HG03457 (cell line): ENCODE results near the gene MYH9.
"Not testable (repeated sequence)": the region's sequence is repeated elsewhere in the genome, so short reads cannot be mapped to it uniquely, and the experiment has no call there.

Experiments used
- ATAC-seq: cut with Tn5 transposase; IDR thresholded peaks from one replicate; pipeline ENCODE4 v1.9.1; 2021; ENCODE audit warnings: moderate number of reproducible peaks; ENCODE audit not compliant: unreplicated experiment

The MYH9 gene

DNA sequence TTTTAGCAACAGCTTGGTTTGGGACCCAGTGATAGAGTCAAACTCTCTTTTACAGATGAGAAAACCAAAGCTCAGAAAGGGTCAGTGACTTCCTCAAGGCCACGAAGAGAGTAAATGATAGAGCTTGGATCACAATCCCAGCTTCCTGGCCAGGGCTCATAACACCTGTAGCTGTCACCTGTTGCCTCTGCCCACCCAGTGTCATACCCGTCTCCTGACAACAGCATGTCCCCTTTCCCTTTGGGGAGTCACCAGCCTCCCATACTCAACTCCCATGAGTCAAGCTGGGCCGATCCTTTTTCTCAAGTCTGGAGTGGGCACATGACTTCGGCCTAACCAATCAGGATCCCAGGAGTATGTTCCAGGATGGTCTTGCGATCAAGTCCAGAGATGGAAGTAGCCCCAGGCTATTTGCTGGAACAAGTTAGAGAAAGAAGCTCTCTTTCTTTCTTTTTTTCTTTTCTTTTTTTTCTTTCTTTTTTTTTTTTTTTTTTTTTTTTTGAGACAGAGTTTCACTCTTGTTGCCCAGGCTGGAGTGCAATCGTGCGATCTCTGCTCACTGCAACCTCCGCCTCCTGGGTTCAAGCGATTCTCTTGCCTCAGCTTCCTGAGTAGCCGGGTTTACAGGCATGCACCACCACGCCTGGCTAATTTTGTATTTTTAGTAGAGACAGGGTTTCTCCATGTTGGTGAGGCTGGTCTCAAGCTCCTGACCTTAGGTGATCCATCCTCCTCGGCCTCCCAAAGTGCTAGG, 27.8 kb upstream of the MYH9 start:
- no peak for ATAC-seq

DNA sequence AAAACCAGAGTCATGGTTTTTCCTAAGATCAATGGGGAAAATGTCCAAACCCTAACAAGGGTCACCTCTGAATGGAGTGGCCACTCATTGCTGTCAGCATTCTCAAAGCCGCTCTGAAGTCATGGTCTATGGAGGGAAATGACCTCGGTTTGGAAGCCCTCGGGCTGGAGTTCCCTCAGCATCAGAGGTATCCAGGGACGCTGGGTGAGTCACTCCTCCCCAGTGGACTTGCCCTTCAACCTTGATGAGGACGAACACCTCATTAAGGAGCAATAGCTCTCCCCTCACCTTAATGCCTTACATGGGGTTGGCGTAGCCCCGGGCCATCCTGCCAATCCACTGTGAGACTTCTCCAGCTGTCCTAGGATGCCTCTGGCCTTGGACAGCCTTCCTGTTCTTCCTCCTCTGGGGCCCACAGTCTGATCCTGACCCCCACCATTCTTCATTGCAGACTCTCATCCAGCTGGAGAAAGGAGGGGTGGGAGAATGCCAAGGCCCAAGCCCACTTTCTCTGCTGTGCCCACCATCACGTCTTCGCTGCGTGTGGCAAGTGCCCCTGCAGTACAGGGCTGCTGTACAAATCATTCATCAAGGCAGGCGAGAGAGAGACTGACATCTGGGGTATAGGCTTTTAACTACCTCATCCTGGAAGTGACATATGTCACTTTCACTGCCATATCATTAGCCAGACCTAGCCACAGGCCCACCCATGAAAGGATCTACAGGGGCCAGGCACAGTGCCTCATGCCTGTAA, 25.4 kb upstream of the MYH9 start:
- ATAC-seq = no peak

- ATAC-seq = no peak
Observed at GRCh38 chr22:36411589-36412258, 24.0 kb upstream of the MYH9 start.

DNA sequence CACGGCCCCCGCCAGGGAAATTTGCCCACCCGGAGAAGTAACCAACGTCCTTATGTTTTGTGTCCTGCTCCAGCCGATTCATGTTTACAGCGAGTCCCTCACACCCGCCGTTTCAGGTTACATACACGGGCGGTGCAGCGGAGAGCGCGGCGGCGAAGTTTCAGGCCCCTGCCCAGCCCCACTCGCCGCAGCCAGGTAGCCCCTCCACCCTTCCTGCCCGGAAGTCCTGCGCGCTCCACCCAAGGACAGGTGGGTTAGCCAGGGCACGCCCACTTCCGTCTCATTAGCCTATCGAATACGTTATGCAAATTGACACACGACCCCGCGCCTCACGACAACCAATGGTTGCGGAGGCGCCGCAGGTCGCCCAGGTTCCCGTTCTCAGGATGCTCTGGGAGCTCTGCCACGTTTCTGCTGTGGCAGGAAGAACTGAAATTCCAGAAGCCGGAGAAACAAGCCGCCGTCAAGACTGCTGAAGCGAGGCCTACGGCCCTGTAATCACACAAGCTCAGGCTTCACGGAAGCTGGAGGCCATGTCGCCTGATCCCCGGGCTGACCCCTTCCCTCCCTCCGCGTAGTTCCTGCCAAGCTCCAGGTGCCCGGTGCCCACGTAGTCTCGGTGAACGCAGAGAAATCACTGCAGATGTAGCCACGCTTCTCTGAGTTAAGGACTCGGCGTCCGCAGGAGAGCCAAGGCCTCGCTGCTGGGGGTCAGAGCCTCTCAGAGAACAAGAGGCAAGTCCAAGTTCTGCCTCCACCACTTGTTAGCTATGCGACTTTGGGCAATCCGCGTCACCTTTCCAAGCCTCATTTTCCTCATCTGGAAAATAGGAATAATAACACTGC, 22.4 kb upstream of the MYH9 start:
- no peak for ATAC-seq

DNA sequence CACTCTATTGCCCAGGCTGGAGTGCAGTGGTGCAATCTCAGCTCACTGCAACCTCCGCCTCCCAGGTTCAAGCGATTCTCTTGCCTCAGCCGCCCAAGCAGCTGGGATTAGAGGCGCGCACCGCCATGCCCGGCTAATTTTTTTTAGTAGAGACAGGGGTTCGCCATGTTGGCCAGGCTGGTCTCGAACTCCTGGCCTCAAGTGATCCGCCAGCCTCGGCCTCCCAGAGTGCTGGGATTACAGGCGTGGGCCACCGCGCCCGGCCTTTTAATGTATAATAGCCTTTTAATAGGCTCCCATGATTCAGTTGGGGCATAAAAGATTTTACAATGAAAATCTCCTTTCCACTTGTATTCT, 21.8 kb upstream of the MYH9 start:
- not testable (repeated sequence) for ATAC-seq

GRCh38 chr22:36409056-36409455, 21.3 kb upstream of the MYH9 start:
- no peak for ATAC-seq

DNA sequence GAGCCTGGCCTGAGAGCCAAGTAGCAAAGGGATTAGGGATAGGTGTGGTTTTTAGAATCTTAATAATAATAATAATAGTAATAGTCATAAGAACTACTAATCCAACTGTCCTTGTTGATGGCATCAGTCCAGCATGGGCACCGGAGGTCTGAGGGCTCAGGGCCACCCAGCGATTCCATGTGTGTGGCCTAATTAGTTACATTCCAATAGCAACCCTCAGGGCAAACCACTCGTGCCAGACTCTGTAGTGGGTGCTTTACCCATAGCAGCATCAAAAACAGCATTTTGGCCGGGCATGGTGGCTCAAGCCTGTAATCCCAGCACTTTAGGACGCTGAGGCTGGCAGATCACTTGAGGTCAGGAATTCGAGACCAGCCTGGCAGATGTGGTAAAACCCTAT, 19.0 kb upstream of the MYH9 start:
- no peak for ATAC-seq

DNA sequence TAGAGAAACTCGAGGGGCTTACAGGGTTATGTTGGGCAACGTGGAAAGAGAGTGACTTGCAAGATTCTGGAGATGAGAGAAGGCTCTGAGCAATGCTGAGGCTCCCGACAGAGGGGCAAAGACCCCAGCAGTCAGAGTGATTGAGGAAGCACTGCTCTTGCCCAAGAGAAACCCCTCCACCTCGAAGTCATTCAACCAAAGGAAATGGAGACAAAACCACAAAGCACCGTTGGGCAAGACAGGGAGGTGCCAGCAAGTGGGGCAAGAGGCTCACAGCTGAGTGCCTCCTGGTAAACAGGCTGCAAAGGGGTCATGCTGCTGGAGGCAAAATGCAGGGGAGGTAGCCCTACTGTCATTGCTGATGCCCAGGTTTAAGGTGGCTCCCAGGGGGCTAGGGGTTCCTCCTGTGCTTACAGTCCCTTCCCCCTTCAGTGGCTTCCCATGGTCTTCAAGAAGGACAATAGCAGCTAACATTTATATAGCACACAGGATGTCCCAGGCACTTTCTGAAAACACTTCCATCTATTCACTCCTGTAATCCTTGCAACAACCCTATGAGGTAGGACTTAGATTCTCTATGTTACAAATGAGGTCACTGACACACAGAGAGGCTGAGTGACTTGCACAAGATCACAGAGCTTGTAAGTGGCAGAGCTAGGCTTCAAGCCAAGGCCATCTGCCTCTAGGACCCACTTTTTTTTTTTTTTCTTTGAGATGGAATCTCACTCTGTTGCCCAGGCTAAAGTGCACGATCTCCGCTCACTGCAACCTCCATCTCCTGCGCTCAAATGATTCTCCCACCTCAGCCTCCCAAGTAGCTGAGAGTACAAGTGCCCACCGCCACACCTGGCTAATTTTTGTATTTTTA, 18.1 kb upstream of the MYH9 start:
- no peak for ATAC-seq

DNA sequence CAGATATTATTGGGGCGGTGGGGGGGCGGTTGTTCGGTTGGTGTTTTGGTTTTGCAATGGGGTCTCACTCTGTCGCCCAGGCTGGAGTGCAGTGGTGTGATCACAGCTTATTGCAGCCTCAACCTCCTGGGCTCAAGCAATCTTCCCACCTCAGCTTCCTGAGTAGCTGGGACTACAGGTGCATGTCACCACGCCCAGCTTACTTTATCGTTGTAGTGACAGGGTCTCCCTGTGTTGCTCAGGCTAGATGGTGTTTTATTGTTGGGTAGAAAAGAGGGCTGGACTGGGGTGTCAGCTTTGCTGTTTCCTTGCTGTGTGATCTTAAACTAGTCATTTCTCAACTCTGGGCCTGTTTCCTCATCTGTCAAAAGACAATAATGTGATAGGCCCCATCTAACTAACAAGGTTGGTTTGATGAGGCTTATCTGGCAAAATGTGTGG, 17.5 kb upstream of the MYH9 start:
- no peak for ATAC-seq

- ATAC-seq = no peak
Observed at GRCh38 chr22:36404446-36404845, 16.7 kb upstream of the MYH9 start.

DNA sequence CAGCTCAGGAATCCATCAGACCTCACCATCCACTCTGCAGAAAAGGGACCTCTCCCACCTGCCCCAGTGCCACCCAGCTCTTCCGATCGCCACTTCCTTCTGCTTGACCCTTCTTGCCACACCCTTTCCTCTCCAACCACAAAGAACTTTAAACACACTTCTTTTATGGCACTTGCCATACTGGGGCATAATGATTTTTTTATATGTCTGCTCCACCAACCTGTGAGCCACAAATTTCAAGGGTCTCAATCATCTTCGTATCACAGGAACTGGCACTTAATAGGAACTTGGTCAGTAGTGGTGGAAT, 11.7 kb upstream of the MYH9 start:
- ATAC-seq = no peak

- ATAC-seq = no peak
Observed at GRCh38 chr22:36398601-36399471, 11.1 kb upstream of the MYH9 start.

DNA sequence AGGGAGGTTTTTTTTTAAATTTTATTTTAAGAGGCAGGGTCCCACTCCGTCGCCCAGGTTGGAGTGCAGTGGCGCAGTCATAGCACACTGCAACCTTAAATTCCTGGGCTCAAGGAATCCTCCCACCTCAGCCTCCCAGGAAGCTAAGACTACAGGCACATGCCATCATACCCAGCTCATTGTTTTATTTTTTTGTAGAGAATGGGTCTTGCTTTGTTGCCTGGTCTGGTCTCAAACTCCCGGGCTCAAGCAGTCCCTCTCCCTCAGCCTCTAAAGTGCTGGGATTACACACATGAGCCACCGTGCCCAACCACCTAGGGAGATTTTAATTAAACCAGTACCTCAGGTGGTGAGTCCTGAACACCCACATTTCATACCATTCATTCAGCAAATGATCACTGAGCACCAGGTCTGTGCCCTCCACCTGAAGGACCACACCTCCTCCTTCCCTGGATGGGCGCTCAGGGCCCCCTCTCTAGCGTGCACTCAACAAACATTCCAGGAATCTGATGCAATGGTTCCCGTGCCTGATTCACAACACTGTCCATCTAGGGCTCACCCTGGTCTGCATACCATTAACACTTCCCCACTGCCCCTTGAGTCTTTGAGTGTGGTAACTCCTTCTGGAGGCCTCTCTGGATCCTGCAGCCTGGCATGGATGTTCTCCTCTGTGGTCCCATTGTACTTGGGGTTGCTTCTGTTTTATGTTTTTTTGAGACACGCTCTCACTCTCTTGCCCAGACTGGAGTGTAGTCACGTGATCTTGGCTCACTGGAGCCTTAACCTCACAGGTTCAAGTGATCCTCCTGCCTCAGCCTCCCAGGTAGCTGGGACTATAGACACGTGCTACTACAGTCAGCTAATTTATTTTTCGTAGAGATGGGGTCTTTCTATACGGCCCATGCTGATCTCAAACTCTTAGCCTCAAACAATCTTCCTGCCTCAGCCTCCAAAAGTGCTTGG, 9.6 kb upstream of the MYH9 start:
- no peak for ATAC-seq

- ATAC-seq = no peak
Observed at GRCh38 chr22:36395915-36396314, 8.1 kb upstream of the MYH9 start.

- no peak for ATAC-seq
Observed at GRCh38 chr22:36395055-36395849, 7.5 kb upstream of the MYH9 start.

DNA sequence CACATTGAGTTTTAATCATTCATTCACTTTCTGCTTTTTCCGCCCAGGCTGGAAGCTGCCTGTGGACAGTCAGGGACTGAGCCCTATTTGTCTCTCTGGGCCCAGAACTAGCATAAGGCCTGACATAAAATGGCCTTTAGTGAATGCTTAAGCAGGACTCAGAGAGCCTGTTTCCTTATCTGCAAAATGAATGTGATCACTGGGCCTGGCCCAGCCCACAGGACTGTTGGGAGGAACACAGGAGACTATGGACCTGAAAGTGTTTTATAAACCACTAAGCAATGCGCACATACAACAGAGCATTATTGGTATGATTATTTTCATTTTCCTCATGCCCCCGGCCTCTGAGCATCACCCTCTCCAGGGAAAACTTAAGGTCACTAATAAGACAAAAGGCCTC, 3.9 kb upstream of the MYH9 start:
- no peak for ATAC-seq

DNA sequence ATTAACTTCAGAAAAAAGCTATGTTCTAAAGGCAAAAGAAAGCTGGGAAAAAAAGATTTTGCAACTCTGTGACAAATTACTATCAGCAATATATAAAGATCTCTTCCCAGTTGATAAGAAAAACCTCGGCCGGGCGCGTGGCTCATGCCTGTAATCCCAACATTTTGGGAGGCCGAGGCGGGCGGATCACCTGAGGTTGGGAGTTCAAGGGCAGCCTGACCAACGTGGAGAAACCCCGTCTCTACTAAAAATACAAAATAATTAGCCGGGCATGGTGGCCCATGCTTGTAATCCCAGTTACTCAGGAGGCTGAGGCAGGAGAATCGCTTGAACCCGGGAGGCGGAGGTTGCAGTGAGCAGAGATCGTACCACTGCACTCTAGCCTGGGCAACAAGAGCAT, 1.4 kb upstream of the MYH9 start:
- ATAC-seq = not testable (repeated sequence)

GRCh38 chr22:36387709-36387958, 133 bp downstream of the MYH9 start:
- ATAC-seq = peak; percentile 3
